GM18499 (cell line): Measurements from ENCODE around the gene RNGTT.
"Not testable (repeated sequence)": the region's sequence is repeated elsewhere in the genome, so short reads cannot be mapped to it uniquely, and the experiment has no call there.

Experiments used
- ATAC-seq: cut with Tn5 transposase; IDR thresholded peaks from one replicate; pipeline ENCODE4 v1.9.1; 2021; ENCODE audit warnings: moderate number of reproducible peaks; ENCODE audit not compliant: insufficient read depth, unreplicated experiment

RNGTT gene

GRCh38 chr6:88869263-88870020 is 94.0 kb downstream of the RNGTT start:
- no peak for ATAC-seq

- ATAC-seq: no peak
Measured at GRCh38 chr6:88867841-88868731, 95.3 kb downstream of the RNGTT start.

GRCh38 chr6:88866856-88867255 is 96.6 kb downstream of the RNGTT start:
- ATAC-seq: no peak

GRCh38 chr6:88865275-88865674 is 98.1 kb downstream of the RNGTT start:
- ATAC-seq: no peak

- ATAC-seq: no peak
Measured at GRCh38 chr6:88864359-88865054, 98.9 kb downstream of the RNGTT start.

- no peak for ATAC-seq
Measured at GRCh38 chr6:88860310-88860709, 103.1 kb downstream of the RNGTT start.

GRCh38 chr6:88858455-88858854 is 105.0 kb downstream of the RNGTT start:
- no peak for ATAC-seq

- ATAC-seq: no peak
Measured at GRCh38 chr6:88856566-88856965, 106.9 kb downstream of the RNGTT start.

- ATAC-seq: no peak
Measured at GRCh38 chr6:88855541-88856147, 107.8 kb downstream of the RNGTT start.

GRCh38 chr6:88852775-88853174 is 110.6 kb downstream of the RNGTT start:
- no peak for ATAC-seq

GRCh38 chr6:88852000-88852399 is 111.4 kb downstream of the RNGTT start:
- no peak for ATAC-seq

GRCh38 chr6:88848870-88849269 is 114.5 kb downstream of the RNGTT start:
- ATAC-seq: no peak

- ATAC-seq: no peak
Measured at GRCh38 chr6:88843040-88843439, 120.4 kb downstream of the RNGTT start.

GRCh38 chr6:88842320-88842719 is 121.1 kb downstream of the RNGTT start:
- no peak for ATAC-seq

- no peak for ATAC-seq
Measured at GRCh38 chr6:88840796-88841539, 122.5 kb downstream of the RNGTT start.

- ATAC-seq: no peak
Measured at GRCh38 chr6:88840289-88840688, 123.1 kb downstream of the RNGTT start.

GRCh38 chr6:88839280-88839679 is 124.1 kb downstream of the RNGTT start:
- no peak for ATAC-seq

GRCh38 chr6:88835210-88835609 is 128.2 kb downstream of the RNGTT start:
- ATAC-seq: no peak

GRCh38 chr6:88833071-88833470 is 130.3 kb downstream of the RNGTT start:
- ATAC-seq: not testable (repeated sequence)

GRCh38 chr6:88827599-88827998 is 135.8 kb downstream of the RNGTT start:
- ATAC-seq: not testable (repeated sequence)
